Measurements from ENCODE around the gene EEF1AKMT4. TPM values are rescaled to one million over a fixed set of nuclear protein-coding genes. Genes with fewer than 3 reads are reported as not detected.

The EEF1AKMT4 gene
- total and polyA plus RNA-seq, 2 donors (not counting 1 experiment from before 2014, with no cell fraction given): 1.2 to 2.1 TPM

- Histone ChIP-seq H3K27me3 (ENCODE audit: control insufficient read depth, insufficient read depth, low read length) (peaks cover 34% of the 10 kb centered on the region), H3K36me3 (ENCODE audit: control insufficient read depth, insufficient read depth, low read length) (no peaks in the 10 kb centered on the region), H3K4me1 (ENCODE audit: control insufficient read depth, extremely low read depth, insufficient read depth, low read length) (no peaks in the 10 kb centered on the region), H3K27ac (ENCODE audit: insufficient read depth, low read length) (no peak overlapping the region), H3K9ac (ENCODE audit: insufficient read depth, low read length) (no peak overlapping the region), H3K4me2 (ENCODE audit: extremely low read depth, insufficient read depth, low read length) (no peak overlapping the region), H3K79me2 (ENCODE audit: control insufficient read depth, insufficient read depth, low read length) (no peaks in the 10 kb centered on the region), H4K20me1 (ENCODE audit: control insufficient read depth, extremely low read depth, insufficient read depth, low read length) (no peaks in the 10 kb centered on the region), H3K9me3 (ENCODE audit: control insufficient read depth, insufficient read depth, low read depth, low read length) (no peaks in the 10 kb centered on the region), H3K4me3 (replicated peaks in 1 of 4; ENCODE audit: control extremely low read depth in 1 of 4, insufficient read depth in 1 of 4, low read depth in 3 of 4, low read length in 4 of 4) (no peak overlapping the region), H2AFZ (ENCODE audit: low read length) (no peak overlapping the region)
- no peak for DNase-seq (ENCODE audit: low read depth in 2 of 2)
- TF ChIP-seq CTCF (conservative IDR thresholded peaks at IDR 0.05 in 1 of 2, IDR thresholded peaks at IDR 0.05 in 1 of 2; ENCODE audit: low read depth in 1 of 2, low read length in 2 of 2) (no peak), EZH2 (IDR thresholded peaks at IDR 0.05; ENCODE audit: low read length, missing control alignments) (no peak)
These were observed 27.9 kb downstream of the EEF1AKMT4 start for GRCh38 chr3:184277366-184277765.

DNA sequence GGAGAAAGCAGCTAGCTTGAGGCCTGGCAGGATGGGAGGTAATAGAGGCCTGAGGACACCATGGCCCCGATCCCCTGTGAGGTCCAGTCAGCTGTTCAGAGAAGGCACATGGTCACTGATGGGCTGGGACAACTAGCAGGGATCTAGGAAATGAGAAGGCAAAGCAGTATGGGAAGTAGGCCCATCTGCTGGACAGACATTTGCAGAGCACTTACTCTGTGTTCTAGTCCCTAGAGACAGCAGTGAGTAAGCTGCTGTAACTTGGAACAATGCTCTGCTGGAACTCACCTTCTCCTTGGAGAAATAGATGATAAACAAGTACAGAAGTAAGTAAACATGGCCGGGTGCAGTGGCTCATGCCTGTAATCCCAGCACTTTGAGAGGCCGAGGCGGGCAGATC is 33.5 kb downstream of the EEF1AKMT4 start:
- no peak overlapping the region for H3K27ac ChIP-seq (ENCODE audit: insufficient read depth, low read length)
- no peak for DNase-seq (ENCODE audit: low read depth in 2 of 2)
- H3K9ac ChIP-seq (ENCODE audit: insufficient read depth, low read length): no peak overlapping the region
- TF ChIP-seq EZH2 (IDR thresholded peaks at IDR 0.05; ENCODE audit: low read length, missing control alignments) (no peak), CTCF (conservative IDR thresholded peaks at IDR 0.05 in 1 of 2, IDR thresholded peaks at IDR 0.05 in 1 of 2; ENCODE audit: low read depth in 1 of 2, low read length in 2 of 2) (no peak)
- no peaks in the 10 kb centered on the region for H4K20me1 ChIP-seq (ENCODE audit: control insufficient read depth, extremely low read depth, insufficient read depth, low read length)
- no peaks in the 10 kb centered on the region for H3K9me3 ChIP-seq (ENCODE audit: control insufficient read depth, insufficient read depth, low read depth, low read length)
- H3K4me3 ChIP-seq (replicated peaks in 1 of 4; ENCODE audit: control extremely low read depth in 1 of 4, insufficient read depth in 1 of 4, low read depth in 3 of 4, low read length in 4 of 4): no peak overlapping the region
- H2AFZ ChIP-seq (ENCODE audit: low read length): no peak overlapping the region
- no peaks in the 10 kb centered on the region for H3K36me3 ChIP-seq (ENCODE audit: control insufficient read depth, insufficient read depth, low read length)
- no peak overlapping the region for H3K4me2 ChIP-seq (ENCODE audit: extremely low read depth, insufficient read depth, low read length)
- no peaks in the 10 kb centered on the region for H3K79me2 ChIP-seq (ENCODE audit: control insufficient read depth, insufficient read depth, low read length)
- peaks cover 14% of the 10 kb centered on the region for H3K27me3 ChIP-seq (ENCODE audit: control insufficient read depth, insufficient read depth, low read length)
- H3K4me1 ChIP-seq (ENCODE audit: control insufficient read depth, extremely low read depth, insufficient read depth, low read length): no peaks in the 10 kb centered on the region

- H3K27ac ChIP-seq (ENCODE audit: insufficient read depth, low read length): no peak overlapping the region
- H3K4me3 ChIP-seq (replicated peaks in 1 of 4; ENCODE audit: control extremely low read depth in 1 of 4, insufficient read depth in 1 of 4, low read depth in 3 of 4, low read length in 4 of 4): no peak overlapping the region
- H2AFZ ChIP-seq (ENCODE audit: low read length): no peak overlapping the region
- no peak overlapping the region for H3K9ac ChIP-seq (ENCODE audit: insufficient read depth, low read length)
- no peaks in the 10 kb centered on the region for H3K9me3 ChIP-seq (ENCODE audit: control insufficient read depth, insufficient read depth, low read depth, low read length)
- H3K27me3 ChIP-seq (ENCODE audit: control insufficient read depth, insufficient read depth, low read length): peaks cover 12% of the 10 kb centered on the region
- no peaks in the 10 kb centered on the region for H3K36me3 ChIP-seq (ENCODE audit: control insufficient read depth, insufficient read depth, low read length)
- no peaks in the 10 kb centered on the region for H3K79me2 ChIP-seq (ENCODE audit: control insufficient read depth, insufficient read depth, low read length)
- H4K20me1 ChIP-seq (ENCODE audit: control insufficient read depth, extremely low read depth, insufficient read depth, low read length): no peaks in the 10 kb centered on the region
- H3K4me2 ChIP-seq (ENCODE audit: extremely low read depth, insufficient read depth, low read length): no peak overlapping the region
- no peaks in the 10 kb centered on the region for H3K4me1 ChIP-seq (ENCODE audit: control insufficient read depth, extremely low read depth, insufficient read depth, low read length)
- no peak for DNase-seq (ENCODE audit: low read depth in 2 of 2)
- TF ChIP-seq EZH2 (IDR thresholded peaks at IDR 0.05; ENCODE audit: low read length, missing control alignments) (no peak), CTCF (conservative IDR thresholded peaks at IDR 0.05 in 1 of 2, IDR thresholded peaks at IDR 0.05 in 1 of 2; ENCODE audit: low read depth in 1 of 2, low read length in 2 of 2) (no peak)
These were observed 34.2 kb downstream of the EEF1AKMT4 start for GRCh38 chr3:184283681-184284080.
